Activated T-helper 1 cell treated with anti-CD3 and anti-CD28 coated beads, Interleukin-12 subunit alpha, Interleukin-12 subunit beta, Interleukin-2, Interleukin-4 antibody, amounts not matched to agents 30 ng/mL and 10 ng/mL and 1 ng/mL, durations not matched to agents 14 hours and 24 hours and 36 hours (primary cell): ENCODE results near the gene OR56B4. TPM values are rescaled to one million over a fixed set of nuclear protein-coding genes. Genes with fewer than 3 reads are reported as not detected.

ENCODE experiments used
- total RNA-seq: library from RNA; stranded (reverse); gene quantifications from 2 replicates; pipeline ENCODE4 v1.2.3, GENCODE V29; 2022

The OR56B4 gene
- total RNA-seq, 1 donor from 2014 or later = not detected

Other genes starting within 250 kb of the OR56B4 start
- gene OR52E8, start 250.0 kb upstream of the OR56B4 start, total RNA-seq = not detected in 2 replicates
- not detected in 2 replicates for gene OR52E4, start 227.1 kb upstream of the OR56B4 start, total RNA-seq
- gene OR52E5, start 214.5 kb upstream of the OR56B4 start, total RNA-seq = not detected in 2 replicates
- not detected in 2 replicates for gene OR56A3, start 165.4 kb upstream of the OR56B4 start, total RNA-seq
- not detected in 2 replicates for gene OR56A5, start 139.2 kb upstream of the OR56B4 start, total RNA-seq
- 0.20 TPM in 1 of 2 replicates, not detected in the other for gene OR52L1, start 120.7 kb upstream of the OR56B4 start, total RNA-seq
- gene OR56A4, start 100.7 kb upstream of the OR56B4 start, total RNA-seq = not detected in 2 replicates
- gene OR56A1, start 76.9 kb upstream of the OR56B4 start, total RNA-seq = not detected in 2 replicates
- gene OR52B2, start 62.6 kb downstream of the OR56B4 start, total RNA-seq = not detected in 2 replicates
- not detected in 2 replicates for gene OR52W1, start 91.5 kb downstream of the OR56B4 start, total RNA-seq
- not detected in 2 replicates for gene C11orf42, start 97.9 kb downstream of the OR56B4 start, total RNA-seq
- gene FHIP1B, start 127.0 kb downstream of the OR56B4 start, total RNA-seq = 19.3 TPM in 2 replicates
- 0.10 TPM in 1 of 2 replicates, not detected in the other for gene CNGA4, start 131.4 kb downstream of the OR56B4 start, total RNA-seq
- gene CCKBR, start 152.2 kb downstream of the OR56B4 start, total RNA-seq = not detected in 2 replicates
- 16.5 and 17.2 TPM in 2 replicates for gene CAVIN3, start 212.8 kb downstream of the OR56B4 start, total RNA-seq